K562 (cell line): ENCODE data around the gene HOXB6. TPM values are rescaled to one million over a fixed set of nuclear protein-coding genes. Genes with fewer than 3 reads are reported as not detected.

Experiments used
- ATAC-seq: fragments of 200-7000 bp; cut with Tn5 transposase; 3 replicates; pipeline ENCODE4 v1.9.1; 2020; ENCODE audit warnings: moderate library complexity
- BruUV-seq: library from RNA; stranded (reverse); fragments of 400-500 nt; replicated peaks from 2 replicates; lab custom pipeline; 2021; lab: Mats Ljungman, UMichigan
- CTCF ChIA-PET: fragments of 300-600 bp; formaldehyde crosslinking; extraction: SDS; loops from one replicate; lab custom pipeline; 2021; ENCODE audit warnings: low intra/inter-chr PET ratio; lab: Yijun Ruan, JAX
- POLR2A ChIA-PET: fragments of 300-600, 350-650 bp; sonication (Branson Sonifier 250); formaldehyde crosslinking; extraction: SDS; loops from one replicate; lab custom pipeline; 2021; ENCODE audit warnings: antibody characterized with exemption, inconsistent platforms; lab: Yijun Ruan, JAX
- DNase-seq, 4 experiments: peaks; one replicate each; pipeline versions ENCODE4 v3.0.0 to v3.0.0-alpha.2; 2011 to 2018; ENCODE audit warnings: low spot score in 3 of 4, mixed read lengths in 3 of 4; ENCODE audit errors: extremely low read depth in 1 of 4
- FAIRE-seq: peaks from 2 replicates; lab custom pipeline; 2011; peaks lifted over from hg19 to GRCh38; lab: Jason Lieb, UNC
- H2AFZ ChIP-seq: 2 replicates; pipeline ENCODE4 v1.6.0; 2011; ENCODE audit warnings: low read depth, low read length, control low read depth, inconsistent platforms
- H3K27ac ChIP-seq: fragments of 200-600 bp; 3 replicates; pipeline ENCODE4 v1.8.0; 2011; ENCODE audit warnings: low read depth, mild to moderate bottlenecking, control low read depth, inconsistent platforms, low read length, moderate library complexity, mixed read lengths; ENCODE audit errors: extremely low read depth
- H3K27me3 ChIP-seq, 2 experiments: fragments of 300-600 bp in 1 of 2; 2 replicates in 1 of 2; 3 replicates in 1 of 2; pipeline versions ENCODE4 v1.6.0 to v1.8.0; 2011; ENCODE audit warnings: inconsistent platforms in 2 of 2, low read length in 2 of 2, mild to moderate bottlenecking in 1 of 2, mixed read lengths in 1 of 2, moderate library complexity in 1 of 2; ENCODE audit not compliant: control insufficient read depth in 2 of 2, insufficient read depth in 2 of 2
- H3K36me3 ChIP-seq: fragments of 300-600 bp; 3 replicates; pipeline ENCODE4 v1.8.0; 2011; ENCODE audit warnings: mild to moderate bottlenecking, low read length, inconsistent platforms; ENCODE audit not compliant: control insufficient read depth, insufficient read depth
- H3K4me1 ChIP-seq, 2 experiments: fragments of 200-600 bp in 1 of 2; replicated peaks in 1 of 2; 2 replicates in 1 of 2; 3 replicates in 1 of 2; pipeline versions ENCODE4 v1.5.1 to v1.8.0; 2011; ENCODE audit warnings: inconsistent platforms in 2 of 2, low read length in 2 of 2, mild to moderate bottlenecking in 1 of 2, mixed read lengths in 1 of 2, moderate library complexity in 1 of 2; ENCODE audit not compliant: control insufficient read depth in 2 of 2, insufficient read depth in 2 of 2
- H3K4me2 ChIP-seq: 2 replicates; pipeline ENCODE4 v1.6.1; 2011; ENCODE audit warnings: low read length, control low read depth, inconsistent platforms, mixed read lengths; ENCODE audit not compliant: insufficient read depth
- H3K4me3 ChIP-seq: fragments of 200-600 bp; sonication (generic), shearing (Covaris generic); 2 replicates; pipeline ENCODE4 v1.5.1; 2016; ENCODE audit warnings: control low read depth, inconsistent platforms
- H3K79me2 ChIP-seq: fragments of 200-600 bp; 3 replicates; pipeline ENCODE4 v1.8.0; 2011; ENCODE audit warnings: low read length, inconsistent platforms; ENCODE audit not compliant: control insufficient read depth, insufficient read depth
- H3K9ac ChIP-seq, 2 experiments: 2 replicates each; pipeline versions ENCODE4 v1.6.0 to v1.6.1; 2011; ENCODE audit warnings: low read depth in 2 of 2, low read length in 2 of 2, control low read depth in 1 of 2, inconsistent platforms in 1 of 2, mild to moderate bottlenecking in 1 of 2, mixed read lengths in 1 of 2; ENCODE audit not compliant: insufficient read depth in 1 of 2
- H3K9me1 ChIP-seq: one replicate; pipeline ENCODE4 v1.6.0; 2011; ENCODE audit warnings: inconsistent platforms, mild to moderate bottlenecking, low read length, moderate library complexity; ENCODE audit not compliant: control insufficient read depth, insufficient read depth
- H3K9me3 ChIP-seq: replicated peaks from 2 replicates; pipeline ENCODE4 v1.5.1; 2011; ENCODE audit warnings: low read depth, low read length, inconsistent platforms; ENCODE audit not compliant: control insufficient read depth, insufficient read depth
- H4K20me1 ChIP-seq: replicated peaks from 2 replicates; pipeline ENCODE4 v1.6.1; 2011; ENCODE audit warnings: low read length, inconsistent platforms, mixed read lengths; ENCODE audit not compliant: control insufficient read depth, insufficient read depth
- ARID2 ChIP-seq: fragments of 450-650 bp; IDR thresholded peaks from 2 replicates; pipeline ENCODE4 v1.6.1; 2017; ENCODE audit warnings: antibody characterized with exemption, mild to moderate bottlenecking
- CTBP1 ChIP-seq: fragments of 450-650 bp; IDR thresholded peaks from 2 replicates; pipeline ENCODE4 v1.6.1; 2016; ENCODE audit warnings: borderline replicate concordance
- ELF1 ChIP-seq: fragments of 200-800 bp; sonication (Bioruptor generic); IDR thresholded peaks from 2 replicates; pipeline ENCODE4 v1.6.1; 2016; ENCODE audit warnings: missing genetic modification characterization, missing compliant biosample characterization
- HNRNPLL ChIP-seq: fragments of 200-400 bp; formaldehyde crosslinking; IDR thresholded peaks from 2 replicates; pipeline ENCODE4 v1.6.1; 2017; ENCODE audit warnings: low read length, low read depth, mild to moderate bottlenecking; ENCODE audit not compliant: poor library complexity, severe bottlenecking
- KAT7 ChIP-seq: sonication (generic); formaldehyde crosslinking; IDR thresholded peaks from 2 replicates; pipeline ENCODE4 v1.8.0; 2022; ENCODE audit warnings: missing genetic modification reagents, mild to moderate bottlenecking, borderline replicate concordance
- KLF16 ChIP-seq: IDR thresholded peaks from 2 replicates; pipeline ENCODE4 v1.6.1; 2016; ENCODE audit warnings: antibody characterized with exemption
- MAFF ChIP-seq: IDR thresholded peaks from 2 replicates; pipeline ENCODE4 v1.6.1; 2012; ENCODE audit warnings: low read length, improper control_type of control experiment
- MEIS2 ChIP-seq: fragments of 450-650 bp; IDR thresholded peaks from 2 replicates; pipeline ENCODE4 v1.6.1; 2014; ENCODE audit warnings: mild to moderate bottlenecking; ENCODE audit not compliant: partially characterized antibody
- POLR2A ChIP-seq: fragments of 450-650 bp; conservative IDR thresholded peaks from 2 replicates; pipeline ENCODE4 v1.6.1; 2016
- RB1 ChIP-seq: fragments of 450-650 bp; IDR thresholded peaks from 2 replicates; pipeline ENCODE4 v1.6.1; 2017; ENCODE audit warnings: low read depth, mild to moderate bottlenecking
- SP1 ChIP-seq: sonication (generic); formaldehyde crosslinking; IDR thresholded peaks from 2 replicates; pipeline ENCODE4 v1.8.1; 2022; ENCODE audit warnings: mild to moderate bottlenecking, missing genetic modification reagents
- STAG1 ChIP-seq: sonication (generic); formaldehyde crosslinking; IDR thresholded peaks from 2 replicates; pipeline ENCODE4 v1.5.0; 2020; ENCODE audit warnings: missing genetic modification reagents, borderline replicate concordance
- TOE1 ChIP-seq, 2 experiments: fragments of 450-650 bp in 1 of 2; sonication (generic) in 1 of 2; formaldehyde crosslinking in 1 of 2; IDR thresholded peaks; 2 replicates each; pipeline versions ENCODE4 v1.7.1 to v1.8.0; 2016 to 2022; ENCODE audit warnings: borderline replicate concordance in 2 of 2, mild to moderate bottlenecking in 2 of 2, antibody characterized with exemption in 1 of 2, inconsistent platforms in 1 of 2, low read depth in 1 of 2, missing genetic modification reagents in 1 of 2, moderate library complexity in 1 of 2
- ZBTB7A ChIP-seq: IDR thresholded peaks from 2 replicates; pipeline ENCODE4 v1.6.1; 2011; ENCODE audit warnings: low read depth, mild to moderate bottlenecking, low read length, moderate library complexity, borderline replicate concordance; ENCODE audit not compliant: control insufficient read depth
- ZNF263 ChIP-seq: sonication (generic); formaldehyde crosslinking; IDR thresholded peaks from 2 replicates; pipeline ENCODE4 v1.8.0; 2022; ENCODE audit warnings: mild to moderate bottlenecking, missing genetic modification reagents, borderline replicate concordance
- ZNF444 ChIP-seq: fragments of 250-450 bp; sonication (Bioruptor Pico); IDR thresholded peaks from 2 replicates; pipeline ENCODE4 v1.4.0; 2020; ENCODE audit warnings: mild to moderate bottlenecking, moderate library complexity
- WGBS: fragments of 100-300 bp; shearing (Covaris generic); methylation state at CpG from one replicate; pipeline ENCODE4 v1.1.6; 2016; ENCODE audit warnings: low coverage, mixed read lengths; ENCODE audit not compliant: insufficient coverage; ENCODE audit errors: missing lambda C conversion rate; 5-methylcytosine and 5-hydroxymethylcytosine counted together
- in situ Hi-C: fragments of 300-500 bp; cut with MboI; formaldehyde crosslinking; loops from 4 replicates; pipeline ENCODE4 v1.15.0; 2018; ENCODE audit warnings: inconsistent platforms, mixed read lengths
- intact Hi-C: fragments of 100-400 bp; cut with micrococcal nuclease; formaldehyde crosslinking; loops from 2 replicates; pipeline ENCODE4 v1.14.2; 2022
- polyA plus RNA-seq, 8 experiments: library from polyadenylated mRNA; depleted of rRNA in 4 of 8; stranded (reverse) in 5 of 8; unstranded in 3 of 8; fragments of >200 nt; fragmentation: Nextera tagmentation in 2 of 8; fragmentation: Illumina TruSeq in 1 of 8; extraction: Ambion mirVana in 2 of 8; extraction: Trizol in 1 of 8; gene quantifications; 2 replicates each; pipeline versions ENCODE4 v1.2.1 to v1.2.3, GENCODE V29; 2011 to 2014; ENCODE audit warnings: inconsistent platforms in 1 of 8, missing spikeins in 1 of 8
- total RNA-seq, 7 experiments: library from RNA; depleted of rRNA in 6 of 7; stranded (reverse); fragments of >200 nt in 6 of 7; fragmentation: Illumina TruSeq in 2 of 7; extraction: Trizol in 2 of 7; gene quantifications; 2 replicates each; pipeline versions ENCODE4 v1.2.1 to v1.2.3, GENCODE V29; 2011 to 2021; ENCODE audit warnings: low replicate concordance in 1 of 7
- TF ChIP-seq, protein P1 (sequence below), 2 experiments: IDR thresholded peaks; 2 replicates each; pipeline ENCODE4 v1.6.1; 2012; ENCODE audit warnings: improper control_type of control experiment in 2 of 2, low read depth in 2 of 2, low read length in 2 of 2, borderline replicate concordance in 1 of 2
- TF ChIP-seq, protein P2 (sequence below): fragments of 450-650 bp; formaldehyde crosslinking; IDR thresholded peaks from 2 replicates; pipeline ENCODE4 v1.4.0; 2020; ENCODE audit warnings: mild to moderate bottlenecking, moderate library complexity

Gene HOXB6
- total and polyA plus RNA-seq, 9 of the 15 experiments (the other 6 are each of a cell fraction or from before 2014, with no cell fraction given), result 1.2 to 14.8 (median 4.9) TPM

DNA sequence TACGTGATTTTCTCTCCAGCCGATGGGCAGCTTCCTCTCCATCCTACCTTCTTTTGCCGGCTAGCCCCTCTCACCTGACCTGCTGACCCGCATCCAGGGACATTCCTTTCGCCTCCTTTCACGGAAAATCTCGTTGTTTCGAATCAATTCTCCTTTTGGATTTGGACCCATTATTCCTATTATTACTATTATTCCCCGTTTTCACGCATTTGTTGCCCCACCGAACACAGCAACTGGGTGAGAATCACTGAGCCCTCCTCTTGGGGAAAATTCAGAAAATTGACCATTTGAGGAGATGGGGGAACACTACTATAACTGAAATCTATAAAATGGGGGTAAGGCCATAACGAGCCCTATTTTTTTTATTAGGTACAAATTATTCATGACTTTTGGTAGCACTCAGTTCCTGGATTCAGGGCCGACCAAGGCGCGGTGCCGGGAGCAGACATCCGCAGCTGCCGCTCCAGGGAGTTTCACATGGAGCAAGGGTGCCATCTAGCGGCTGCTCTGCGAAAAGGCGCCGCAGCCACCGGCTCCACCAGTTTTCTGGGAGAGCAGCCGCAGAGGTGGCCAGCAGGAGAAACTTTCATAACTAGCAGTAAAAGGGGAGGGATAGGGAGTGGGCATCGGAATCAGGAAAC lies 13.6 kb upstream of the HOXB6 start:
- peaks cover 44 to 47% of the 10 kb centered on the region in 2 experiments; a peak in 4 of 5 replicates for H3K4me1 ChIP-seq
- in situ Hi-C loops, result no loop called here
- H4K20me1 ChIP-seq, result peaks cover 37% of the 10 kb centered on the region
- H3K4me2 ChIP-seq, result peak overlapping the region; percentile 76
- no peak overlapping the region; the same call in 2 of the 3 replicates for H3K27ac ChIP-seq
- 31% methylated on average over 25 of the region's 25 CpGs for WGBS
- ATAC-seq, result peak; percentile 67
- BruUV-seq, result no TSS peak
- H3K79me2 ChIP-seq, result peaks cover 66% of the 10 kb centered on the region
- H3K4me3 ChIP-seq, result peak overlapping the region; percentile 39
- no peaks in the 10 kb centered on the region for H3K27me3 ChIP-seq
- H3K9ac ChIP-seq, result peak overlapping the region; percentile 65 to 84
- DNase-seq, result peak; percentile 86 to 92 (median 88)
- peak; percentile 88 for FAIRE-seq
- H3K36me3 ChIP-seq, result peaks cover 41% of the 10 kb centered on the region
- ChIA-PET CTCF (interaction anchor here (0.6 to 2.2 kb wide), 18 partner anchors 16 to 591 kb away, joined by 3 to 10 read pairs (median 4); partner anchors contain the start of gene HOXB5), POLR2A (interaction anchor here (0.5 to 1.9 kb wide), 10 partner anchors 8 to 423 kb away, joined by 3 to 8 read pairs (median 3); partner anchors contain the start of gene HOXB9)
- H2AFZ ChIP-seq, result 0 out of 2 replicates have a peak overlapping the region, but pooled peaks have one; percentile 67
- H3K9me3 ChIP-seq, result no peaks in the 10 kb centered on the region
- intact Hi-C loops, result no loop called here
- H3K9me1 ChIP-seq, result no peaks in the 10 kb centered on the region
- TF ChIP-seq STAG1 (CRISPR knock-in tag) (peak; percentile 88), MAFF (no peak), ZNF444 (CRISPR knock-in tag) (no peak), CTBP1 (peak; percentile 55; the same call in 1 of the 2 replicates), POLR2A (peak; percentile 43; the same call in 1 of the 2 replicates), KLF16 (0 out of 2 replicates have a peak, but pooled peaks have one; percentile 25), RB1 (peak; percentile 94), ARID2 (peak; percentile 81; the same call in 1 of the 2 replicates), ZBTB7A (0 out of 2 replicates have a peak, but pooled peaks have one; percentile 6), ZNF263 (CRISPR knock-in tag) (0 out of 2 replicates have a peak, but pooled peaks have one; percentile 19), HNRNPLL (peak; percentile 83), KAT7 (CRISPR knock-in tag) (peak; percentile 61; the same call in 1 of the 2 replicates), MEIS2 (peak; percentile 40), TOE1 (IDR thresholded peaks at IDR 0.05; ENCODE audit: borderline replicate concordance) (0 out of 2 replicates have a peak, but pooled peaks have one; percentile 51), TOE1 (CRISPR knock-in tag; IDR thresholded peaks at IDR 0.05; ENCODE audit: borderline replicate concordance, low read depth) (no peak), SP1 (CRISPR knock-in tag) (0 out of 2 replicates have a peak, but pooled peaks have one; percentile 5), ELF1 (peak; percentile 66)
- TF ChIP-seq, protein P1, sequence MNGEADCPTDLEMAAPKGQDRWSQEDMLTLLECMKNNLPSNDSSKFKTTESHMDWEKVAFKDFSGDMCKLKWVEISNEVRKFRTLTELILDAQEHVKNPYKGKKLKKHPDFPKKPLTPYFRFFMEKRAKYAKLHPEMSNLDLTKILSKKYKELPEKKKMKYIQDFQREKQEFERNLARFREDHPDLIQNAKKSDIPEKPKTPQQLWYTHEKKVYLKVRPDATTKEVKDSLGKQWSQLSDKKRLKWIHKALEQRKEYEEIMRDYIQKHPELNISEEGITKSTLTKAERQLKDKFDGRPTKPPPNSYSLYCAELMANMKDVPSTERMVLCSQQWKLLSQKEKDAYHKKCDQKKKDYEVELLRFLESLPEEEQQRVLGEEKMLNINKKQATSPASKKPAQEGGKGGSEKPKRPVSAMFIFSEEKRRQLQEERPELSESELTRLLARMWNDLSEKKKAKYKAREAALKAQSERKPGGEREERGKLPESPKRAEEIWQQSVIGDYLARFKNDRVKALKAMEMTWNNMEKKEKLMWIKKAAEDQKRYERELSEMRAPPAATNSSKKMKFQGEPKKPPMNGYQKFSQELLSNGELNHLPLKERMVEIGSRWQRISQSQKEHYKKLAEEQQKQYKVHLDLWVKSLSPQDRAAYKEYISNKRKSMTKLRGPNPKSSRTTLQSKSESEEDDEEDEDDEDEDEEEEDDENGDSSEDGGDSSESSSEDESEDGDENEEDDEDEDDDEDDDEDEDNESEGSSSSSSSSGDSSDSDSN (IDR thresholded peaks at IDR 0.05; ENCODE audit: borderline replicate concordance in 1 of 2, low read depth in 2 of 2, low read length in 2 of 2), result peak; percentile 32 to 84; a peak in 1 of 4 replicates
- TF ChIP-seq, protein P2, sequence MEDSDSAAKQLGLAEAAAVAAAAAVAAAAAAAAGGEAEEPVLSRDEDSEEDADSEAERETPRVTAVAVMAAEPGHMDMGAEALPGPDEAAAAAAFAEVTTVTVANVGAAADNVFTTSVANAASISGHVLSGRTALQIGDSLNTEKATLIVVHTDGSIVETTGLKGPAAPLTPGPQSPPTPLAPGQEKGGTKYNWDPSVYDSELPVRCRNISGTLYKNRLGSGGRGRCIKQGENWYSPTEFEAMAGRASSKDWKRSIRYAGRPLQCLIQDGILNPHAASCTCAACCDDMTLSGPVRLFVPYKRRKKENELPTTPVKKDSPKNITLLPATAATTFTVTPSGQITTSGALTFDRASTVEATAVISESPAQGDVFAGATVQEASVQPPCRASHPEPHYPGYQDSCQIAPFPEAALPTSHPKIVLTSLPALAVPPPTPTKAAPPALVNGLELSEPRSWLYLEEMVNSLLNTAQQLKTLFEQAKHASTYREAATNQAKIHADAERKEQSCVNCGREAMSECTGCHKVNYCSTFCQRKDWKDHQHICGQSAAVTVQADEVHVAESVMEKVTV (CRISPR knock-in tag), result peak; percentile 95
